ENCODE results near the gene TFF3.

Gene TFF3

GRCh38 chr21:42266971-42267556 is 48.1 kb downstream of the TFF3 start:
- DNase-seq (ENCODE audit: low spot score): no peak

GRCh38 chr21:42265231-42265812 is 49.9 kb downstream of the TFF3 start:
- DNase-seq (ENCODE audit: low spot score): no peak

GRCh38 chr21:42264245-42265195 is 50.7 kb downstream of the TFF3 start:
- DNase-seq (ENCODE audit: low spot score): no peak

- DNase-seq (ENCODE audit: low spot score): no peak
These were observed 51.5 kb downstream of the TFF3 start for GRCh38 chr21:42263591-42264131.

DNA sequence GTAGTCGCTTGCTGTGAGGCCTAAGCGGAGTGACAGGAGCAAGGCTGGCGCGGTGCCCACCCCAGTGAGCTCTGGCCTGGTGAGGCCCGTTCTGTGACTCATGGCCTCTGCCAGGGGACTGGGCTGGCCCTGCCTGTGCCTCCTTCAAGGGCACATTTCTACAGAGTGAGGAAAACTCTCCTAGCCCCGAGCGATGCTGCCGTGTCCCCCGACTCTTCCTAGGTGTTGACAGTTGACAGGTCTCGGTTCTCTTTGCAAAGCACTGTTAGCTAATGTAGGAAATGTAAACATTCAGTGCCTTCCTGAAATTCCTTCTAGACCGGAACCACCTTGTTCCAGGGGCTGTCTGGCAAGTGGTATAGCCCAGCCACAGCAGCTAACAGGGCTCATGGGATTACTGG is 52.4 kb downstream of the TFF3 start:
- no peak for DNase-seq (ENCODE audit: low spot score)

DNA sequence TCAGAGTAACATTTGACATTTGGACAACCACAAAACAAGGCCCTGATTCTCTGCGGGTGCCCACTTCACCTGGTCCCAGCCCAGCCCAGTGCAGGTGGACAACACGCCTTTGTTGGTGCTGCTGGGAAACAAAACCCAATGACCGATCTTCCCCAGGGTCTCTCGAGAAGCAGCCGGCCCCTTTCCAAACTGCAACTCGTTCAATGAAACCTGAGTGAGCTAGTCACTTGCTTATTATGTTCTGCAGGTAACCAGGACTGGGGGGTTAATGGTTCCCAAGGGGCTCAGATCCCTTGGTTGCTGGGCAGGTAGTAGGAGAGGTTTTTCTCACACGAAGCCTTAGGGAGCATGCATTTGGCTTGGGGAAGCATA is 53.4 kb downstream of the TFF3 start:
- no peak for DNase-seq (ENCODE audit: low spot score)

Data from left forelimb (tissue), 1 donor.